ENCODE data around the gene ARTN. TPM values are rescaled to one million over a fixed set of nuclear protein-coding genes. Genes with fewer than 3 reads are reported as not detected.

Gene ARTN
- total RNA-seq, 4 donors from 2014 or later, result 0.48 to 2.7 (median 1.3) TPM; not detected in 1

DNA sequence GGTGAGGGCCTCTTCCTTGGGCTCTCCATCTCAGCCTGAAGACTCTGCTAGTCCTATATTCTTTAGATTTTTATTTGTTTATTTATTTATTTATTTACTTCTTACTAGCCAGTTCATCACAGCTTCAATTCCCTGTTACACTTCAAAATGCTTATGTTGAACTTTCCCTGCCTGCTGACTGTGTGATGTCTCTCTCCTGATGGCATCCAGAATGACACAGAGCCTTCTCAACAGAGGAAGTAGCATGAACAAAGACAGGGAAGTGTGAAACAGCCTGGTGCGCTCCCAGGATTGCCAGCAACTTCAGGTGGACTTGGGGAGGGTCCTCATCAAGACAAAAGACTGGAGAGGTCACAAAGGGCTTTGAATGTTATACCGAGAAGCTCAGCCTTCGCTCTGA is 8.8 kb downstream of the ARTN start:
- Histone ChIP-seq H3K36me3 (no peaks in the 10 kb centered on the region), H3K4me1 (peaks cover 0 to under 1% of the 10 kb centered on the region in 2 donors), H3K9me3 (no peaks in the 10 kb centered on the region), H3K27me3 (no peaks in the 10 kb centered on the region), H3K27ac (no peak overlapping the region), H3K4me3 (no peak overlapping the region)
- intact Hi-C loops (cut with DNase I; ENCODE audit: low total_unique reads), result no loop called here
- TF ChIP-seq, protein P1, sequence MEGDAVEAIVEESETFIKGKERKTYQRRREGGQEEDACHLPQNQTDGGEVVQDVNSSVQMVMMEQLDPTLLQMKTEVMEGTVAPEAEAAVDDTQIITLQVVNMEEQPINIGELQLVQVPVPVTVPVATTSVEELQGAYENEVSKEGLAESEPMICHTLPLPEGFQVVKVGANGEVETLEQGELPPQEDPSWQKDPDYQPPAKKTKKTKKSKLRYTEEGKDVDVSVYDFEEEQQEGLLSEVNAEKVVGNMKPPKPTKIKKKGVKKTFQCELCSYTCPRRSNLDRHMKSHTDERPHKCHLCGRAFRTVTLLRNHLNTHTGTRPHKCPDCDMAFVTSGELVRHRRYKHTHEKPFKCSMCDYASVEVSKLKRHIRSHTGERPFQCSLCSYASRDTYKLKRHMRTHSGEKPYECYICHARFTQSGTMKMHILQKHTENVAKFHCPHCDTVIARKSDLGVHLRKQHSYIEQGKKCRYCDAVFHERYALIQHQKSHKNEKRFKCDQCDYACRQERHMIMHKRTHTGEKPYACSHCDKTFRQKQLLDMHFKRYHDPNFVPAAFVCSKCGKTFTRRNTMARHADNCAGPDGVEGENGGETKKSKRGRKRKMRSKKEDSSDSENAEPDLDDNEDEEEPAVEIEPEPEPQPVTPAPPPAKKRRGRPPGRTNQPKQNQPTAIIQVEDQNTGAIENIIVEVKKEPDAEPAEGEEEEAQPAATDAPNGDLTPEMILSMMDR (IDR thresholded peaks at IDR 0.05), result no peak
- no peak for TF ChIP-seq POLR2A (IDR thresholded peaks at IDR 0.05)
- no peak for DNase-seq

DNA sequence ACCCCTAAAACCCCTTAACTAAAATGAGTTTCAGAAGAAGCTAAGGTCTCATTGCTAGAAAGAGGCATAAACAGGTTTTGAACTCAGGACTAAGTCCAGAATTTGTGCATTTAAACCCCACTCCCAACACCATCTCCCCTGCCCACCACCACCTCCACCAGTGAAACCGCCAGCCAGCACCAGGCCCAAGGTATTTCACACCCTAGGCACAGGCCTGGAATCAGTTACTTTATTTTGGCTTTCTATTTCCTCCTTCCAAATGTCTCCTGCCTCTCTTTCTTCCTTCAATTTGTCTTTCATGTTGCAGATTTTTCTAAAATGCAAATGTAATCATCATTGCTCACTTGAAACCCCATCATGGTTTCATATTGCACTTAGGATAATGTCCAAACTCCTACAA is 11.3 kb downstream of the ARTN start:
- Histone ChIP-seq H3K9me3 (no peaks in the 10 kb centered on the region), H3K4me3 (no peak overlapping the region), H3K27ac (no peak overlapping the region), H3K36me3 (no peaks in the 10 kb centered on the region), H3K27me3 (no peaks in the 10 kb centered on the region), H3K4me1 (peaks cover 0 to 15% of the 10 kb centered on the region in 2 donors)
- intact Hi-C loops (cut with DNase I; ENCODE audit: low total_unique reads), result no loop called here
- no peak for DNase-seq
- TF ChIP-seq, protein P1 (IDR thresholded peaks at IDR 0.05), result no peak
- no peak for TF ChIP-seq POLR2A (IDR thresholded peaks at IDR 0.05)

DNA sequence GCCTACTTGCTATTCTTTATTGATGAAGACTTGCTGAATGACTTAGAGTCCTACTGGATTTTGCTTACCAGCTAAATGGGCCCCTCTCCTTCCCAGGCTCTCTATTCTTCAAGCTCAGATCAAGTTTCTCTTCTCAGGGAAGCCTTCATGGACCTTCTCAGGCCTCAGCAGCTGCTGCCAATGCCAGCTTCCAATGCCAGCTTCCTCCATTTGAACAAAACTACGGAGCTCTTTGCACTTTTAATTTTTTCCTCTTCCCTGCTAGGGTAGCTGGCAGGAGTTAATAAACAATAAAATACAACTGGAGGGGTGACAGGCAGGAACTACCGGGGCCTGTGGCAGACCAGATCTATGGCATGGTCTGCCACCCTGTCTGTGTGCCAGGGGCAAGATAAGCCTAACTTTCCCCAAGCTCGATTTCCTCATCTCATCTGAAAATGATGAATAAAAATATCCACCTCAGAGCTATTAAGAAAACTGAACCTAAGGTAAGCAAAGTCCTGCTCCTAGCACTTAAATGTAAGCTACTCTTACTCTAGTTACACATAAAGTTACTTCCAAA is 12.2 kb downstream of the ARTN start:
- H3K4me1 ChIP-seq, result peaks cover 0 to 15% of the 10 kb centered on the region in 2 donors
- no peaks in the 10 kb centered on the region for H3K27me3 ChIP-seq
- peak overlapping the region; percentile 92 to 95 for H3K27ac ChIP-seq
- H3K36me3 ChIP-seq, result no peaks in the 10 kb centered on the region
- intact Hi-C loops (cut with DNase I; ENCODE audit: low total_unique reads), result no loop called here
- no peaks in the 10 kb centered on the region for H3K9me3 ChIP-seq
- DNase-seq, result no peak
- TF ChIP-seq, protein P1 (IDR thresholded peaks at IDR 0.05), result no peak
- TF ChIP-seq POLR2A (IDR thresholded peaks at IDR 0.05), result no peak
- peak overlapping the region; percentile 67 to 72 for H3K4me3 ChIP-seq

DNA sequence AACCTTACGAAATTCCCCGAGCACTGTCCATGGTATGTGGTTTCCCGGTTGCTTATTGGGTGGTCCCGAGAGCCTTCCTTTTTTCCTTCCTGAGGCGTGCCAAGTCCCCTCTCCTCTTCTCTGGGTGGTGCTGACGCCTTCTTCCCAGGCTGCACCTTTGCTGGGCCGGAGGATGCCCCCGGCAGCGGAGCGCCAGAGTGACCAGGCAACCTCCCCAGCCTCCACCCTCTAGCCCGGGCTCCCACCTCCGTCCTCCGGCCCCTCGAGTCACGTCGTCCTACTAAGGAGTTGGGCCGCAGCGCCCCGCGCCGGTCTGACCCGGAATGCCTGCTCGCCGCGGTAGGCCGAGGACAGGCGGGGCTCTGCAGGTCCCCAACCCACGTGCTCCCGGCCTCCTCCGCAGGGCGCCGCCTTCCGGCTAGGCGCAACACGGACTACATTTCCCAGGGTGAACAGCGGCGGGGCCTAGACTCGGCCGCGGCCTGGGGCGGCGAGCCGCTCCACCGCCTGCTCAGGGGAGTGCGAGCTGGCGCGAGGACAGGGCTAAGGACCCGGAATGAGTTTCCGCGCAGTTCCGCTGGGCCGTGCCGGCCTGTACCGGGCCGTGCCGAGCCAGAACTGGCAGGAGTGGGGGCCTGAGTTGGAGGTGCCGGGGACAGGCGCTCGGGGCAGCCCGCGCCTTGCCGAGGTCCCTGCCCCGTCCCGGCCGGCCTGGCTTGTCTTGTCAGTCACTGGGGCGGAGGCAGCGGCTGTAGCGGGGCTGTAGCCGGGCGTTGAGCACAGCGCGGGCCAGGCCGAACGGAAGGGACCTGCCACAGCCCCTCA is 12.8 kb downstream of the ARTN start, which contains the start of gene IPO13:
TSS of gene IPO13 (plus strand) at position 715 of the 825 bp plus-strand sequence. CDS start 651 bp downstream, outside the sequence.
- peak in 1 of 2 donors; percentile 53 for TF ChIP-seq POLR2A (IDR thresholded peaks at IDR 0.05)
- TF ChIP-seq, protein P1 (IDR thresholded peaks at IDR 0.05), result peak; percentile 74 to 84 (median 80)
- H3K27ac ChIP-seq, result peak within 1 kb of the TSS; percentile 92 to 95
- H3K9me3 ChIP-seq, result no peaks in the 10 kb centered on the region
- H3K4me3 ChIP-seq, result peak within 1 kb of the TSS; percentile 67 to 72
- intact Hi-C loops (cut with DNase I; ENCODE audit: low total_unique reads), result no loop called here
- peaks cover 0 to 15% of the 10 kb centered on the region in 2 donors for H3K4me1 ChIP-seq
- DNase-seq, result peak; percentile 91 to 96
- no peaks in the 10 kb centered on the region for H3K27me3 ChIP-seq
- no peaks in the 10 kb centered on the region for H3K36me3 ChIP-seq

Data from uterus (tissue), 4 donors.